K562 (cell line): ENCODE data around the gene SFXN3. TPM values are rescaled to one million over a fixed set of nuclear protein-coding genes. Genes with fewer than 3 reads are reported as not detected.

ENCODE experiments used
- ATF7 ChIP-seq: fragments of 450-650 bp; IDR thresholded peaks from 2 replicates; pipeline ENCODE4 v1.7.1; 2014; ENCODE audit warnings: mild to moderate bottlenecking, moderate library complexity
- CREBBP ChIP-seq: IDR thresholded peaks from one replicate; pipeline ENCODE4 v1.6.1; 2012; ENCODE audit warnings: low read depth, mild to moderate bottlenecking, control low read depth, inconsistent platforms, low read length
- FIP1L1 ChIP-seq: fragments of 200-400 bp; formaldehyde crosslinking; IDR thresholded peaks from 2 replicates; pipeline ENCODE4 v1.6.1; 2018; ENCODE audit warnings: mild to moderate bottlenecking, low read depth, low read length; ENCODE audit not compliant: poor library complexity, severe bottlenecking
- GABPA ChIP-seq: fragments of 200-800 bp; sonication (Bioruptor generic); conservative IDR thresholded peaks from 2 replicates; pipeline ENCODE4 v1.6.1; 2016; ENCODE audit warnings: low read depth, missing genetic modification characterization, missing compliant biosample characterization
- GATA2 ChIP-seq: sonication (generic); formaldehyde crosslinking; IDR thresholded peaks from 2 replicates; pipeline ENCODE4 v1.4.0; 2020; ENCODE audit warnings: mild to moderate bottlenecking, missing genetic modification reagents
- MGA ChIP-seq: fragments of 450-650 bp; IDR thresholded peaks from 2 replicates; pipeline ENCODE4 v1.6.1; 2016; ENCODE audit warnings: mild to moderate bottlenecking, moderate library complexity
- NBN ChIP-seq: fragments of 450-650 bp; IDR thresholded peaks from 2 replicates; pipeline ENCODE4 v1.6.1; 2016; ENCODE audit warnings: low read depth, mild to moderate bottlenecking
- NCOA6 ChIP-seq: fragments of 450-650 bp; IDR thresholded peaks from 2 replicates; pipeline ENCODE4 v1.6.1; 2017; ENCODE audit warnings: mild to moderate bottlenecking
- NR1H2 ChIP-seq: sonication (generic); formaldehyde crosslinking; IDR thresholded peaks from 2 replicates; pipeline ENCODE4 v1.4.0; 2020; ENCODE audit warnings: mild to moderate bottlenecking, missing genetic modification reagents
- RB1 ChIP-seq: fragments of 450-650 bp; IDR thresholded peaks from 2 replicates; pipeline ENCODE4 v1.6.1; 2017; ENCODE audit warnings: low read depth, mild to moderate bottlenecking
- SMARCB1 ChIP-seq: IDR thresholded peaks from 2 replicates; pipeline ENCODE4 v1.6.1; 2011; ENCODE audit warnings: improper control_type of control experiment, low read depth; ENCODE audit not compliant: insufficient read length
- SUPT5H ChIP-seq: fragments of 450-650 bp; IDR thresholded peaks from 2 replicates; pipeline ENCODE4 v1.6.1; 2016
- ZNF561 ChIP-seq: fragments of 450-650 bp; formaldehyde crosslinking; conservative IDR thresholded peaks from 2 replicates; pipeline ENCODE4 v1.4.0; 2020; ENCODE audit warnings: mild to moderate bottlenecking, moderate library complexity
- polyA plus RNA-seq, 8 experiments: library from polyadenylated mRNA; depleted of rRNA in 4 of 8; stranded (reverse) in 5 of 8; unstranded in 3 of 8; fragments of >200 nt; fragmentation: Nextera tagmentation in 2 of 8; fragmentation: Illumina TruSeq in 1 of 8; extraction: Ambion mirVana in 2 of 8; extraction: Trizol in 1 of 8; gene quantifications; 2 replicates each; pipeline versions ENCODE4 v1.2.1 to v1.2.3, GENCODE V29; 2011 to 2014; ENCODE audit warnings: inconsistent platforms in 1 of 8, missing spikeins in 1 of 8
- total RNA-seq, 7 experiments: library from RNA; depleted of rRNA in 6 of 7; stranded (reverse); fragments of >200 nt in 6 of 7; fragmentation: Illumina TruSeq in 2 of 7; extraction: Trizol in 2 of 7; gene quantifications; 2 replicates each; pipeline versions ENCODE4 v1.2.1 to v1.2.3, GENCODE V29; 2011 to 2021; ENCODE audit warnings: low replicate concordance in 1 of 7
- TF ChIP-seq, protein P1 (sequence below): sonication (generic); formaldehyde crosslinking; IDR thresholded peaks from 2 replicates; pipeline ENCODE4 v1.8.0; 2022; ENCODE audit warnings: missing genetic modification reagents, mild to moderate bottlenecking, borderline replicate concordance

The SFXN3 gene
- total and polyA plus RNA-seq, 9 of the 15 experiments (the other 6 are each of a cell fraction or from before 2014, with no cell fraction given): 0.24 to 4.6 (median 0.86) TPM

DNA sequence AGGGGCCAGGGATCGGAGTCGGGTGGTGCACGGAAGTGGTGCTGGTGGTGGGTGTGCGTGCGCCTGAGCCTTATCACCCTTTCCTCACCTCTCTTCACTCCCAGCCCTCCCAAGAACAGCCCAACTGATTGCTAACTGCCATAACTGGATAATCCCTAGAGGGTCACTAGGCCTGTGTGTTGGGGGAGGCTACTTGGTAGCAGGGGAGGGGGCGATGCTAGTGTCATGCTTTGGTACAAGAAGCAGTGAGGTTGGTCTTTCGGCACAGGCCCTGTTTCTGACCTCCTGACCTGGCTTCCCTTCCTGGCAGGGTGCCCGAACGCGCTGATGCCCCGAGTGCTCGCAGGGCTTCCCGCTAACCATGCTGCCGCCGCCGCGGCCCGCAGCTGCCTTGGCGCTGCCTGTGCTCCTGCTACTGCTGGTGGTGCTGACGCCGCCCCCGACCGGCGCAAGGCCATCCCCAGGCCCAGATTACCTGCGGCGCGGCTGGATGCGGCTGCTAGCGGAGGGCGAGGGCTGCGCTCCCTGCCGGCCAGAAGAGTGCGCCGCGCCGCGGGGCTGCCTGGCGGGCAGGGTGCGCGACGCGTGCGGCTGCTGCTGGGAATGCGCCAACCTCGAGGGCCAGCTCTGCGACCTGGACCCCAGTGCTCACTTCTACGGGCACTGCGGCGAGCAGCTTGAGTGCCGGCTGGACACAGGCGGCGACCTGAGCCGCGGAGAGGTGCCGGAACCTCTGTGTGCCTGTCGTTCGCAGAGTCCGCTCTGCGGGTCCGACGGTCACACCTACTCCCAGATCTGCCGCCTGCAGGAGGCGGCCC lies 31.4 kb downstream of the SFXN3 start (continued):
- TF ChIP-seq GATA2: 0 out of 2 replicates have a peak, but pooled peaks have one; percentile 26
- TF ChIP-seq ATF7: peak; percentile 6; the same call in 1 of the 2 replicates
- no peak for TF ChIP-seq SMARCB1
- no peak for TF ChIP-seq ZNF561 (CRISPR knock-in tag)
- no peak for TF ChIP-seq CREBBP
- peak; percentile 69; the same call in 1 of the 2 replicates for TF ChIP-seq RB1
- no peak for TF ChIP-seq SUPT5H
- TF ChIP-seq NBN: 0 out of 2 replicates have a peak, but pooled peaks have one; percentile 10
- 0 out of 2 replicates have a peak, but pooled peaks have one; percentile 68 for TF ChIP-seq NR1H2
- TF ChIP-seq, protein P1, sequence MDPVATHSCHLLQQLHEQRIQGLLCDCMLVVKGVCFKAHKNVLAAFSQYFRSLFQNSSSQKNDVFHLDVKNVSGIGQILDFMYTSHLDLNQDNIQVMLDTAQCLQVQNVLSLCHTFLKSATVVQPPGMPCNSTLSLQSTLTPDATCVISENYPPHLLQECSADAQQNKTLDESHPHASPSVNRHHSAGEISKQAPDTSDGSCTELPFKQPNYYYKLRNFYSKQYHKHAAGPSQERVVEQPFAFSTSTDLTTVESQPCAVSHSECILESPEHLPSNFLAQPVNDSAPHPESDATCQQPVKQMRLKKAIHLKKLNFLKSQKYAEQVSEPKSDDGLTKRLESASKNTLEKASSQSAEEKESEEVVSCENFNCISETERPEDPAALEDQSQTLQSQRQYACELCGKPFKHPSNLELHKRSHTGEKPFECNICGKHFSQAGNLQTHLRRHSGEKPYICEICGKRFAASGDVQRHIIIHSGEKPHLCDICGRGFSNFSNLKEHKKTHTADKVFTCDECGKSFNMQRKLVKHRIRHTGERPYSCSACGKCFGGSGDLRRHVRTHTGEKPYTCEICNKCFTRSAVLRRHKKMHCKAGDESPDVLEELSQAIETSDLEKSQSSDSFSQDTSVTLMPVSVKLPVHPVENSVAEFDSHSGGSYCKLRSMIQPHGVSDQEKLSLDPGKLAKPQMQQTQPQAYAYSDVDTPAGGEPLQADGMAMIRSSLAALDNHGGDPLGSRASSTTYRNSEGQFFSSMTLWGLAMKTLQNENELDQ (CRISPR knock-in tag): peak; percentile 25; the same call in 1 of the 2 replicates
- peak; percentile 72 for TF ChIP-seq FIP1L1
- TF ChIP-seq MGA: peak; percentile 92
- no peak for TF ChIP-seq GABPA (tag)
- TF ChIP-seq NCOA6: peak; percentile 50; the same call in 1 of the 2 replicates
